Right lobe of liver (tissue), 4 donors: ENCODE measurements around the gene OSCAR.

Experiments used
- POLR2A ChIP-seq: fragments of 450-650 bp; IDR thresholded peaks from one replicate; pipeline ENCODE4 v1.6.1; 2017; ENCODE audit warnings: antibody characterized with exemption, mild to moderate bottlenecking
- TF ChIP-seq, protein P1 (sequence below), 4 donors: fragments of 200-600 bp in 3 of 4; fragments of 450-650 bp in 1 of 4; IDR thresholded peaks; one replicate each; pipeline versions ENCODE4 v1.5.1 to v1.8.0; 2016 to 2022; ENCODE audit warnings: antibody characterized with exemption in 4 of 4, mild to moderate bottlenecking in 2 of 4
- donor health status: DM: no; HTN: no; CAD: no.
- donor health status: DM: no; HTN: no; CAD: no.
- donor health status: DM: no; HTN: yes; CAD: no.

DNA sequence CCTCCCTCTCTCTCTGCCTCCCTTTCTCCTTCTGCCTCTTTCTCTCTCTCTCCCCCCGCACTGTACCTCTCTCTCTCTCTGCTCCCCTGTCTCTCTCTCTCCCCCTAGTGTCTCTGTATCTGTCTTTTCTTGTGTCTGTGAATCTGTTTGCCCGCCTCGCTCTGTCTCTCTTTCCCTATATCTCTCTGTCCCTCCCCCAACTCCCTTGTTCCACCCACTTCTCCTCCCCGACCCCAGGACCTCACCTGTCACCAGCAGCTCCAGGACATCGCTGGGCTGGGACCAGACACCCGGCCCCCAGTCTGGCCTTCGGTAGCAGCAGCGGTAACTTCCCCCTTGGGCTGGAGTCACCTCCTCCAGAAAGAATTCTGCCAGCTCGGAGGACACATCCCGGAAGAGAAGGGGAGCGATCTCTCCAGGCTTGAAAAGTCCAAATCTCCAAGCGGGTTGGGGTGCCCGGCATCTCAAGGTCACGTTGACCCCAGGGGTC lies 3.9 kb downstream of the OSCAR start:
- TF ChIP-seq, protein P1, sequence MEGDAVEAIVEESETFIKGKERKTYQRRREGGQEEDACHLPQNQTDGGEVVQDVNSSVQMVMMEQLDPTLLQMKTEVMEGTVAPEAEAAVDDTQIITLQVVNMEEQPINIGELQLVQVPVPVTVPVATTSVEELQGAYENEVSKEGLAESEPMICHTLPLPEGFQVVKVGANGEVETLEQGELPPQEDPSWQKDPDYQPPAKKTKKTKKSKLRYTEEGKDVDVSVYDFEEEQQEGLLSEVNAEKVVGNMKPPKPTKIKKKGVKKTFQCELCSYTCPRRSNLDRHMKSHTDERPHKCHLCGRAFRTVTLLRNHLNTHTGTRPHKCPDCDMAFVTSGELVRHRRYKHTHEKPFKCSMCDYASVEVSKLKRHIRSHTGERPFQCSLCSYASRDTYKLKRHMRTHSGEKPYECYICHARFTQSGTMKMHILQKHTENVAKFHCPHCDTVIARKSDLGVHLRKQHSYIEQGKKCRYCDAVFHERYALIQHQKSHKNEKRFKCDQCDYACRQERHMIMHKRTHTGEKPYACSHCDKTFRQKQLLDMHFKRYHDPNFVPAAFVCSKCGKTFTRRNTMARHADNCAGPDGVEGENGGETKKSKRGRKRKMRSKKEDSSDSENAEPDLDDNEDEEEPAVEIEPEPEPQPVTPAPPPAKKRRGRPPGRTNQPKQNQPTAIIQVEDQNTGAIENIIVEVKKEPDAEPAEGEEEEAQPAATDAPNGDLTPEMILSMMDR (IDR thresholded peaks at IDR 0.05): no peak
- no peak for TF ChIP-seq POLR2A
